H1 (cell line): Measurements from ENCODE around the gene AHRR. TPM values are rescaled to one million over a fixed set of nuclear protein-coding genes. Genes with fewer than 3 reads are reported as not detected.

Experiments used
- CTCF ChIA-PET: fragments of 300-600 bp; sonication (Branson Sonifier 250); formaldehyde crosslinking; loops from one replicate; lab custom pipeline; 2021; ENCODE audit not compliant: partially characterized antibody; lab: Charles Lee
- POLR2A ChIA-PET: fragments of 300-600 bp; sonication (Branson Sonifier 250); formaldehyde crosslinking; loops from one replicate; lab custom pipeline; 2021; ENCODE audit warnings: inconsistent platforms; ENCODE audit not compliant: partially characterized antibody; lab: Charles Lee
- DNase-seq, 2 experiments: peaks; one replicate each; pipeline versions ENCODE4 v3.0.0 to v3.0.0-alpha.2; 2010 to 2022; ENCODE audit warnings: low spot score in 2 of 2, low read depth in 1 of 2, mixed read lengths in 1 of 2
- FAIRE-seq: peaks from 2 replicates; lab custom pipeline; 2011; peaks lifted over from hg19 to GRCh38; lab: Jason Lieb, UNC
- H2AFZ ChIP-seq: 2 replicates; pipeline ENCODE4 v1.8.1; 2012; ENCODE audit warnings: low read length, inconsistent platforms
- H2AK5ac ChIP-seq: 2 replicates; pipeline ENCODE4 v1.6.1; 2013; ENCODE audit warnings: low read depth, low read length
- H2BK120ac ChIP-seq: replicated peaks from 2 replicates; pipeline ENCODE3; 2013; ENCODE audit warnings: low read depth, low read length, inconsistent platforms
- H2BK12ac ChIP-seq: 2 replicates; pipeline ENCODE4 v1.6.1; 2013; ENCODE audit warnings: low read depth, low read length
- H2BK15ac ChIP-seq: 2 replicates; pipeline ENCODE4 v1.6.1; 2013; ENCODE audit warnings: low read length
- H2BK20ac ChIP-seq: 2 replicates; pipeline ENCODE4 v1.6.1; 2013; ENCODE audit warnings: low read length
- H2BK5ac ChIP-seq: 2 replicates; pipeline ENCODE4 v1.6.1; 2013; ENCODE audit warnings: low read depth, low read length
- H3K14ac ChIP-seq: 2 replicates; pipeline ENCODE4 v1.6.1; 2013; ENCODE audit warnings: inconsistent platforms; ENCODE audit not compliant: insufficient read length
- H3K18ac ChIP-seq: 2 replicates; pipeline ENCODE4 v1.6.1; 2013; ENCODE audit warnings: low read length; ENCODE audit errors: extremely low read depth
- H3K23ac ChIP-seq: 2 replicates; pipeline ENCODE4 v1.6.1; 2013; ENCODE audit warnings: inconsistent platforms; ENCODE audit not compliant: insufficient read length
- H3K23me2 ChIP-seq: 2 replicates; pipeline ENCODE4 v1.6.1; 2013; ENCODE audit warnings: low read depth, low read length
- H3K27ac ChIP-seq: 2 replicates; pipeline ENCODE4 v1.6.1; 2011; ENCODE audit warnings: low read depth, low read length, inconsistent platforms
- H3K27me3 ChIP-seq, 4 experiments: replicated peaks in 1 of 4; 1 replicate in 1 of 4; 2 replicates in 3 of 4; pipeline versions ENCODE4 v1.6.1 to v1.8.1; 2011 to 2013; ENCODE audit warnings: low read length in 3 of 4, mild to moderate bottlenecking in 3 of 4, inconsistent platforms in 2 of 4, mixed read lengths in 2 of 4, moderate library complexity in 1 of 4; ENCODE audit not compliant: control insufficient read depth in 3 of 4, insufficient read depth in 3 of 4; ENCODE audit errors: extremely low read depth in 1 of 4
- H3K36me3 ChIP-seq, 4 experiments: 2 replicates each; pipeline versions ENCODE4 v1.6.1 to v1.8.1; 2011 to 2013; ENCODE audit warnings: mild to moderate bottlenecking in 4 of 4, low read length in 3 of 4, moderate library complexity in 2 of 4, control low read depth in 1 of 4, inconsistent platforms in 1 of 4; ENCODE audit not compliant: insufficient read depth in 4 of 4, control insufficient read depth in 2 of 4
- H3K4ac ChIP-seq: replicated peaks from 2 replicates; pipeline ENCODE3; 2013; ENCODE audit warnings: low read length, low read depth, mixed read lengths, inconsistent platforms; ENCODE audit not compliant: insufficient read length
- H3K4me1 ChIP-seq, 4 experiments: replicated peaks in 1 of 4; 1 replicate in 1 of 4; 2 replicates in 3 of 4; pipeline versions ENCODE4 v1.6.1 to v1.8.1; 2011 to 2013; ENCODE audit warnings: low read length in 3 of 4, inconsistent platforms in 2 of 4, mixed read lengths in 1 of 4; ENCODE audit not compliant: insufficient read depth in 4 of 4, control insufficient read depth in 3 of 4
- H3K4me2 ChIP-seq, 2 experiments: 2 replicates each; pipeline versions ENCODE4 v1.6.1 to v1.8.1; 2011 to 2013; ENCODE audit warnings: low read depth in 2 of 2, low read length in 2 of 2, control low read depth in 1 of 2, inconsistent platforms in 1 of 2, mild to moderate bottlenecking in 1 of 2; ENCODE audit not compliant: insufficient read depth in 1 of 2
- H3K4me3 ChIP-seq, 4 experiments: fragments of 200-600, 300-600 bp in 1 of 4; sonication (generic), shearing (Covaris generic), sonication (Bioruptor Twin) in 1 of 4; 2 replicates each; pipeline versions ENCODE4 v1.5.1 to v1.8.1; 2011 to 2016; ENCODE audit warnings: low read length in 4 of 4, low read depth in 3 of 4, control low read depth in 2 of 4, inconsistent platforms in 2 of 4, mild to moderate bottlenecking in 2 of 4, mixed read lengths in 1 of 4, moderate library complexity in 1 of 4; ENCODE audit not compliant: insufficient read depth in 2 of 4; ENCODE audit errors: extremely low read depth in 1 of 4
- H3K56ac ChIP-seq: replicated peaks from 2 replicates; pipeline ENCODE3; 2013; ENCODE audit warnings: low read depth, mild to moderate bottlenecking, mixed read lengths, low read length, inconsistent platforms; ENCODE audit not compliant: insufficient read length
- H3K79me1 ChIP-seq: 2 replicates; pipeline ENCODE4 v1.6.1; 2013; ENCODE audit warnings: low read depth, low read length, control low read depth
- H3K79me2 ChIP-seq, 2 experiments: 2 replicates each; pipeline versions ENCODE4 v1.6.1 to v1.8.1; 2012 to 2013; ENCODE audit warnings: low read length in 2 of 2, mild to moderate bottlenecking in 2 of 2, inconsistent platforms in 1 of 2; ENCODE audit not compliant: insufficient read depth in 2 of 2, control insufficient read depth in 1 of 2
- H3K9ac ChIP-seq, 4 experiments: replicated peaks in 1 of 4; 1 replicate in 1 of 4; 2 replicates in 3 of 4; pipeline versions ENCODE4 v1.6.1 to v1.8.1; 2011 to 2013; ENCODE audit warnings: low read depth in 3 of 4, low read length in 3 of 4, control low read depth in 2 of 4, mild to moderate bottlenecking in 2 of 4, moderate library complexity in 2 of 4, inconsistent platforms in 1 of 4; ENCODE audit errors: extremely low read depth in 1 of 4
- H3K9me3 ChIP-seq, 2 experiments: 2 replicates each; pipeline versions ENCODE4 v1.6.1 to v1.8.1; 2012 to 2013; ENCODE audit warnings: mild to moderate bottlenecking in 2 of 2, moderate library complexity in 2 of 2, control low read depth in 1 of 2, inconsistent platforms in 1 of 2, low read depth in 1 of 2, low read length in 1 of 2, mixed read lengths in 1 of 2; ENCODE audit not compliant: insufficient read depth in 2 of 2
- H4K20me1 ChIP-seq, 2 experiments: replicated peaks in 1 of 2; 2 replicates each; pipeline versions ENCODE3 to v1.8.1; 2011 to 2013; ENCODE audit warnings: inconsistent platforms in 2 of 2, low read length in 2 of 2, mild to moderate bottlenecking in 1 of 2; ENCODE audit not compliant: insufficient read depth in 2 of 2, control insufficient read depth in 1 of 2
- H4K5ac ChIP-seq: 2 replicates; pipeline ENCODE4 v1.6.1; 2013; ENCODE audit warnings: low read length, low read depth, mixed read lengths, inconsistent platforms; ENCODE audit not compliant: insufficient read length
- H4K8ac ChIP-seq: 2 replicates; pipeline ENCODE4 v1.8.0; 2013; ENCODE audit warnings: mild to moderate bottlenecking, moderate library complexity, low read length, inconsistent platforms; ENCODE audit not compliant: insufficient read depth; ENCODE audit errors: extremely low read depth
- H4K91ac ChIP-seq: replicated peaks from 2 replicates; pipeline ENCODE3; 2013; ENCODE audit warnings: low read length, mixed read lengths, inconsistent platforms; ENCODE audit not compliant: insufficient read length
- CHD1 ChIP-seq: IDR thresholded peaks from 2 replicates; pipeline ENCODE4 v1.6.1; 2012; ENCODE audit warnings: low read depth, low read length, improper control_type of control experiment
- CREB1 ChIP-seq: IDR thresholded peaks from 2 replicates; pipeline ENCODE4 v1.6.1; 2012; ENCODE audit warnings: inconsistent platforms
- CTCF ChIP-seq, 3 experiments: IDR thresholded peaks; 1 replicate in 2 of 3; 2 replicates in 1 of 3; pipeline versions ENCODE4 v1.5.1 to v1.6.1; 2011; ENCODE audit warnings: low read length in 3 of 3, mild to moderate bottlenecking in 3 of 3, inconsistent platforms in 2 of 3, low read depth in 1 of 3, moderate library complexity in 1 of 3; ENCODE audit not compliant: insufficient read depth in 1 of 3; ENCODE audit errors: control extremely low read depth in 1 of 3
- GABPA ChIP-seq: IDR thresholded peaks from 2 replicates; pipeline ENCODE4 v1.6.1; 2011; ENCODE audit warnings: mild to moderate bottlenecking, low read length, moderate library complexity, borderline replicate concordance; ENCODE audit not compliant: insufficient read depth
- GTF2F1 ChIP-seq: IDR thresholded peaks from 2 replicates; pipeline ENCODE4 v1.6.1; 2012; ENCODE audit warnings: low read depth, low read length, improper control_type of control experiment, borderline replicate concordance
- HDAC2 ChIP-seq, 2 experiments: fragments of 300-600 bp in 1 of 2; sonication (generic) in 1 of 2; IDR thresholded peaks; 2 replicates each; pipeline ENCODE4 v1.6.1; 2011 to 2012; ENCODE audit warnings: low read depth in 2 of 2, low read length in 2 of 2, mild to moderate bottlenecking in 2 of 2, moderate library complexity in 2 of 2, borderline replicate concordance in 1 of 2, inconsistent platforms in 1 of 2
- JUN ChIP-seq: IDR thresholded peaks from 2 replicates; pipeline ENCODE4 v1.6.1; 2011; ENCODE audit warnings: low read depth, mild to moderate bottlenecking, improper control_type of control experiment, low read length
- KDM4A ChIP-seq: IDR thresholded peaks from one replicate; pipeline ENCODE4 v1.7.1; 2012; ENCODE audit warnings: low read depth, mild to moderate bottlenecking, moderate library complexity, low read length, inconsistent platforms; ENCODE audit not compliant: severe bottlenecking
- RNF2 ChIP-seq: fragments of 200-900, 300-1000 bp; sonication (generic); IDR thresholded peaks from 2 replicates; pipeline ENCODE4 v1.7.1; 2016; ENCODE audit warnings: borderline replicate concordance, low read depth, mild to moderate bottlenecking, antibody characterized with exemption, low read length; ENCODE audit not compliant: poor library complexity, severe bottlenecking; ENCODE audit errors: missing control alignments
- SP1 ChIP-seq: IDR thresholded peaks from 2 replicates; pipeline ENCODE4 v1.6.1; 2011; ENCODE audit warnings: low read depth, low read length
- TEAD4 ChIP-seq: IDR thresholded peaks from 2 replicates; pipeline ENCODE4 v1.6.1; 2012; ENCODE audit warnings: low read depth, low read length, inconsistent platforms, mixed read lengths
- WGBS, 2 experiments: shearing (Covaris generic) in 1 of 2; methylation state at CpG; one replicate each; pipeline versions ENCODE4 v1.1.6 to v1.1.7; 2013 to 2015; ENCODE audit warnings: low lambda C conversion rate in 2 of 2, mixed read lengths in 2 of 2, inconsistent platforms in 1 of 2, low coverage in 1 of 2, missing lambda C conversion rate in 1 of 2; ENCODE audit not compliant: insufficient replicate concordance in 2 of 2, insufficient coverage in 1 of 2, insufficient read length in 1 of 2; ENCODE audit errors: extremely low coverage in 1 of 2, missing lambda C conversion rate in 1 of 2; 5-methylcytosine and 5-hydroxymethylcytosine counted together
- polyA plus RNA-seq, 7 experiments: library from polyadenylated mRNA; depleted of rRNA in 3 of 7; stranded (reverse) in 5 of 7; unstranded in 2 of 7; fragments of >200 nt in 5 of 7; fragments of 200-250 nt in 2 of 7; gene quantifications; 1 replicate in 5 of 7; 2 replicates in 1 of 7; 4 replicates in 1 of 7; pipeline versions ENCODE4 v1.2.1 to v1.2.3, GENCODE V29; 2011 to 2013; ENCODE audit warnings: missing spikeins in 2 of 7, mixed read lengths in 2 of 7
- total RNA-seq: library from RNA; stranded (reverse); fragmentation: NEBNext Ultra II Directional; extraction: Animal tissue kit (Norgen Biotek cat#: 25700); gene quantifications from 2 replicates; pipeline ENCODE4 v1.2.1, GENCODE V29; 2021

The AHRR gene
- total and polyA plus RNA-seq, 2 of the 8 experiments (the other 6 are each of a cell fraction or from before 2014, with no cell fraction given): 0.41 to 0.80 TPM

GRCh38 chr5:476814-477175, 155.3 kb downstream of the AHRR start:
- Histone ChIP-seq H3K14ac (no peak overlapping the region), H3K9me3 (no peaks in the 10 kb centered on the region), H4K20me1 (peaks cover 4 to 16% of the 10 kb centered on the region in 2 experiments), H3K23ac (no peak overlapping the region), H2BK5ac (no peak overlapping the region), H3K4me2 (no peak overlapping the region), H3K9ac (no peak overlapping the region), H2AFZ (no peak overlapping the region), H3K4me3 (no peak overlapping the region), H3K27me3 (peaks cover 13 to 35% (median 28%) of the 10 kb centered on the region in 4 experiments), H3K79me1 (no peaks in the 10 kb centered on the region), H2BK15ac (no peak overlapping the region), H3K4ac (no peak overlapping the region), H4K8ac (peak overlapping the region; percentile 5; the same call in 1 of the 2 replicates), H3K4me1 (peaks cover 0 to 11% (median 6%) of the 10 kb centered on the region in 4 experiments; a peak in 4 of 7 replicates), H3K36me3 (no peaks in the 10 kb centered on the region), H2BK120ac (no peak overlapping the region), H2BK12ac (no peak overlapping the region), H2BK20ac (no peak overlapping the region), H4K91ac (no peak overlapping the region), H3K56ac (no peak overlapping the region), H3K79me2 (no peaks in the 10 kb centered on the region), H3K23me2 (peaks cover 15% of the 10 kb centered on the region; the same call in 1 of the 2 replicates), H3K27ac (no peak overlapping the region), H3K18ac (no peak overlapping the region), H2AK5ac (no peak overlapping the region), H4K5ac (no peak overlapping the region)
- POLR2A ChIA-PET: interaction anchor here (1.5 to 1.6 kb wide), 2 partner anchors 16 to 18 kb away, joined by 4 to 6 read pairs; no protein-coding TSS in a partner anchor
- 81% methylated on average over 9 of the region's 9 CpGs; no CpG with 5 or more reads in 1 of the 2 experiments for WGBS, 2 experiments
- no peak for DNase-seq
- no peak for FAIRE-seq
- CTCF ChIA-PET: interaction anchor here (1.4 to 1.8 kb wide), 2 partner anchors 31 to 33 kb away, joined by 4 to 6 read pairs; no protein-coding TSS in a partner anchor
- TF ChIP-seq KDM4A (no peak), RNF2 (no peak), CTCF (IDR thresholded peaks at IDR 0.05; ENCODE audit: control extremely low read depth in 1 of 3, insufficient read depth in 1 of 3, low read depth in 1 of 3, low read length in 3 of 3) (no peak), SP1 (no peak), CHD1 (no peak), GTF2F1 (no peak), GABPA (no peak), CREB1 (no peak), TEAD4 (no peak), JUN (no peak), HDAC2 (IDR thresholded peaks at IDR 0.05; ENCODE audit: borderline replicate concordance in 1 of 2, low read depth in 2 of 2, low read length in 2 of 2) (no peak)
